H9 (cell line): ENCODE measurements around the gene TMPRSS6. TPM values are rescaled to one million over a fixed set of nuclear protein-coding genes. Genes with fewer than 3 reads are reported as not detected.
A peak's percentile ranks its signal among the peaks of the same experiment; 100 is the strongest.

Experiments used
- DNase-seq: peaks from one replicate; pipeline ENCODE4 v3.0.0-alpha.2; 2017
- H2AFZ ChIP-seq: one replicate; pipeline ENCODE4 v1.6.1; 2013; ENCODE audit warnings: mild to moderate bottlenecking, low read length, control low read depth, moderate library complexity
- H2AK5ac ChIP-seq: 2 replicates; pipeline ENCODE4 v1.6.1; 2013; ENCODE audit warnings: low read length, control low read depth, mixed read lengths; ENCODE audit not compliant: insufficient read length
- H2BK120ac ChIP-seq: one replicate; pipeline ENCODE4 v1.6.1; 2013; ENCODE audit warnings: low read depth, mild to moderate bottlenecking, low read length, control low read depth, inconsistent platforms; ENCODE audit not compliant: poor library complexity, severe bottlenecking
- H2BK12ac ChIP-seq: 2 replicates; pipeline ENCODE4 v1.6.1; 2013; ENCODE audit warnings: low read length, control low read depth, mixed read lengths, low read depth; ENCODE audit not compliant: insufficient read length
- H2BK15ac ChIP-seq: 2 replicates; pipeline ENCODE4 v1.6.1; 2013; ENCODE audit warnings: low read depth, low read length, control low read depth
- H2BK20ac ChIP-seq: one replicate; pipeline ENCODE4 v1.6.1; 2013; ENCODE audit warnings: low read depth, mild to moderate bottlenecking, low read length, control low read depth, inconsistent platforms; ENCODE audit not compliant: poor library complexity, severe bottlenecking
- H2BK5ac ChIP-seq: 2 replicates; pipeline ENCODE4 v1.6.1; 2013; ENCODE audit warnings: low read length, control low read depth, mixed read lengths; ENCODE audit not compliant: insufficient read length
- H3K14ac ChIP-seq: 2 replicates; pipeline ENCODE4 v1.6.1; 2013; ENCODE audit warnings: low read length, control low read depth; ENCODE audit not compliant: insufficient read depth
- H3K18ac ChIP-seq: 2 replicates; pipeline ENCODE4 v1.6.1; 2013; ENCODE audit warnings: low read depth, mild to moderate bottlenecking, mixed read lengths, low read length, control low read depth; ENCODE audit not compliant: insufficient read length
- H3K23ac ChIP-seq: 2 replicates; pipeline ENCODE4 v1.6.1; 2013; ENCODE audit warnings: low read length, control low read depth, mixed read lengths, low read depth; ENCODE audit not compliant: insufficient read length
- H3K23me2 ChIP-seq: 2 replicates; pipeline ENCODE4 v1.6.1; 2013; ENCODE audit warnings: low read depth, mild to moderate bottlenecking, mixed read lengths, low read length, control low read depth; ENCODE audit not compliant: insufficient read length, poor library complexity, severe bottlenecking
- H3K27ac ChIP-seq: 2 replicates; pipeline ENCODE4 v1.5.1; 2013; ENCODE audit warnings: low read length, control low read depth, mixed read lengths, low read depth; ENCODE audit not compliant: insufficient read length
- H3K27me3 ChIP-seq: 2 replicates; pipeline ENCODE4 v1.6.1; 2013; ENCODE audit warnings: low read length, control low read depth, inconsistent platforms; ENCODE audit not compliant: insufficient read depth
- H3K4ac ChIP-seq: 2 replicates; pipeline ENCODE4 v1.6.1; 2013; ENCODE audit warnings: low read depth, mild to moderate bottlenecking, control low read depth, inconsistent platforms, low read length, moderate library complexity
- H3K4me1 ChIP-seq: 2 replicates; pipeline ENCODE4 v1.6.1; 2013; ENCODE audit warnings: low read length, control low read depth, inconsistent platforms; ENCODE audit not compliant: insufficient read depth
- H3K4me2 ChIP-seq: 2 replicates; pipeline ENCODE4 v1.6.1; 2013; ENCODE audit warnings: low read length, control low read depth, mixed read lengths; ENCODE audit not compliant: insufficient read length, insufficient read depth
- H3K56ac ChIP-seq: 2 replicates; pipeline ENCODE4 v1.6.1; 2013; ENCODE audit warnings: low read depth, mild to moderate bottlenecking, mixed read lengths, low read length, control low read depth; ENCODE audit not compliant: insufficient read length
- H3K79me1 ChIP-seq: 2 replicates; pipeline ENCODE4 v1.6.1; 2013; ENCODE audit warnings: low read depth, mild to moderate bottlenecking, moderate library complexity, low read length, control low read depth, inconsistent platforms; ENCODE audit not compliant: insufficient read depth, poor library complexity, severe bottlenecking
- H3K79me2 ChIP-seq: 2 replicates; pipeline ENCODE4 v1.6.1; 2013; ENCODE audit warnings: low read length, control low read depth, inconsistent platforms; ENCODE audit not compliant: insufficient read depth
- H3K9ac ChIP-seq: 2 replicates; pipeline ENCODE4 v1.6.1; 2013; ENCODE audit warnings: low read length, control low read depth, mixed read lengths; ENCODE audit not compliant: insufficient read length; ENCODE audit errors: extremely low read depth
- H3K9me3 ChIP-seq: one replicate; pipeline ENCODE4 v1.6.1; 2013; ENCODE audit warnings: low read depth, low read length, inconsistent platforms; ENCODE audit not compliant: control insufficient read depth
- H3T11ph ChIP-seq: one replicate; pipeline ENCODE4 v1.6.1; 2013; ENCODE audit warnings: mild to moderate bottlenecking, low read length, control low read depth, inconsistent platforms
- H4K20me1 ChIP-seq: one replicate; pipeline ENCODE4 v1.6.1; 2013; ENCODE audit not compliant: control insufficient read depth, insufficient read length, insufficient read depth
- H4K5ac ChIP-seq: 2 replicates; pipeline ENCODE4 v1.6.1; 2013; ENCODE audit warnings: low read depth, mild to moderate bottlenecking, mixed read lengths, low read length, control low read depth; ENCODE audit not compliant: insufficient read length
- H4K8ac ChIP-seq: replicated peaks from 2 replicates; pipeline ENCODE4 v1.6.1; 2013; ENCODE audit warnings: low read length, control low read depth, mixed read lengths, low read depth; ENCODE audit not compliant: insufficient read length
- H4K91ac ChIP-seq: 2 replicates; pipeline ENCODE4 v1.6.1; 2013; ENCODE audit warnings: low read depth, mild to moderate bottlenecking, moderate library complexity, mixed read lengths, low read length, control low read depth; ENCODE audit not compliant: insufficient read length
- H3K27ac Mint-ChIP-seq, 3 experiments: 2 replicates in 2 of 3; 3 replicates in 1 of 3; pipeline ENCODE4 v1.8.0; 2020 to 2021; ENCODE audit warnings: mixed read lengths in 3 of 3, mild to moderate bottlenecking in 1 of 3, moderate library complexity in 1 of 3
- H3K27me3 Mint-ChIP-seq: 2 replicates; pipeline ENCODE4 v1.8.0; 2021; ENCODE audit warnings: low read depth, mild to moderate bottlenecking, moderate library complexity, mixed read lengths
- H3K36me3 Mint-ChIP-seq, 3 experiments: 2 replicates in 2 of 3; 3 replicates in 1 of 3; pipeline ENCODE4 v1.8.0; 2020 to 2021; ENCODE audit warnings: low read depth in 3 of 3, mixed read lengths in 3 of 3; ENCODE audit not compliant: insufficient read depth in 1 of 3
- H3K4me1 Mint-ChIP-seq, 2 experiments: 2 replicates each; pipeline ENCODE4 v1.8.0; 2020; ENCODE audit warnings: mixed read lengths in 2 of 2
- H3K4me3 Mint-ChIP-seq, 2 experiments: 2 replicates in 1 of 2; 3 replicates in 1 of 2; pipeline ENCODE4 v1.8.0; 2020 to 2021; ENCODE audit warnings: mild to moderate bottlenecking in 2 of 2, mixed read lengths in 2 of 2, moderate library complexity in 1 of 2
- H3K9me3 Mint-ChIP-seq, 2 experiments: 2 replicates in 1 of 2; 3 replicates in 1 of 2; pipeline ENCODE4 v1.8.0; 2020; ENCODE audit warnings: mild to moderate bottlenecking in 2 of 2, mixed read lengths in 2 of 2, moderate library complexity in 1 of 2
- WGBS: extraction: QIAGEN DNeasy Blood & Tissue Kit; methylation state at CpG from one replicate; pipeline ENCODE4 v1.1.7; 2013; ENCODE audit warnings: missing lambda C conversion rate, low lambda C conversion rate, mixed read lengths; ENCODE audit not compliant: insufficient read length; ENCODE audit errors: extremely low coverage; 5-methylcytosine and 5-hydroxymethylcytosine counted together
- total RNA-seq: library from RNA; stranded (reverse); gene quantifications from 2 replicates; pipeline ENCODE4 v1.2.1, GENCODE V29; 2021
- TF ChIP-seq, protein P1 (sequence below): fragments of 200-600 bp; sonication (generic); conservative IDR thresholded peaks from 3 replicates; pipeline ENCODE4 v1.8.0; 2021; ENCODE audit warnings: antibody characterized with exemption, mild to moderate bottlenecking

TMPRSS6 gene
- total RNA-seq, 1 experiment from 2014 or later = not detected

DNA sequence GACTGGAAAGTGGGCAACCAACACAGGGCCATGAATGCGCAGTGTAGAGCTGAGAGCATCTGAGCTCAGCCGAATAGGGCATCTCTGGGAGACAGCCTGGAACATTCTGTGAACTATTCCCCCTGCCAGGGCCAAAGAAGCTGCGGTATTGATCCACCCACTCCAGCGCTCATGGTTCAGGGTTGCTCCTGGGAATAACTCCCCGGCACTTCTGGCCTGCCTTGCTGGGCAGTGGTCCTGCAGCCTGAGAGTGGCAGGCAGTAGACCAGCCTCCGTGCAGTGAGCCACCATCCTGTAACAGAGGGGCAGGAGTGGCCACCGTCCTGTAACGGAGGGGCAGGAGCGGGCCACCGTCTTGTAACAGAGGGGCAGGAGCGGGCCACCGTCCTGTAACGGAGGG is 12.2 kb downstream of the TMPRSS6 start:
- Histone ChIP-seq H3K18ac (no peak overlapping the region), H3K4ac (no peak overlapping the region), H2BK15ac (no peak overlapping the region), H4K5ac (no peak overlapping the region), H3K27ac (no peak overlapping the region), H4K8ac (no peak overlapping the region), H2BK20ac (no peak overlapping the region), H3K9me3 (no peaks in the 10 kb centered on the region), H3K79me2 (no peaks in the 10 kb centered on the region), H3K79me1 (no peaks in the 10 kb centered on the region), H3K27me3 (peaks cover 8% of the 10 kb centered on the region; the same call in 1 of the 2 replicates), H2BK12ac (no peak overlapping the region), H3K23ac (no peak overlapping the region), H2AFZ (no peak overlapping the region), H3T11ph (no peak overlapping the region), H3K4me2 (peak overlapping the region; percentile 27), H3K14ac (peak overlapping the region; percentile 59; the same call in 1 of the 2 replicates), H3K56ac (no peak overlapping the region), H2BK5ac (no peak overlapping the region), H4K91ac (no peak overlapping the region), H4K20me1 (peaks cover 2% of the 10 kb centered on the region), H2AK5ac (no peak overlapping the region), H3K9ac (no peak overlapping the region), H2BK120ac (no peak overlapping the region), H3K23me2 (no peaks in the 10 kb centered on the region), H3K4me1 (no peaks in the 10 kb centered on the region)
- Mint-ChIP-seq H3K9me3 (no peaks in the 10 kb centered on the region), H3K27me3 (peaks cover 74% of the 10 kb centered on the region), H3K4me3 (peak overlapping the region; percentile 53 to 67; a peak in 4 of 5 replicates), H3K4me1 (peaks cover 12 to 35% of the 10 kb centered on the region in 2 experiments), H3K36me3 (no peaks in the 10 kb centered on the region), H3K27ac (no peak overlapping the region)
- TF ChIP-seq, protein P1, sequence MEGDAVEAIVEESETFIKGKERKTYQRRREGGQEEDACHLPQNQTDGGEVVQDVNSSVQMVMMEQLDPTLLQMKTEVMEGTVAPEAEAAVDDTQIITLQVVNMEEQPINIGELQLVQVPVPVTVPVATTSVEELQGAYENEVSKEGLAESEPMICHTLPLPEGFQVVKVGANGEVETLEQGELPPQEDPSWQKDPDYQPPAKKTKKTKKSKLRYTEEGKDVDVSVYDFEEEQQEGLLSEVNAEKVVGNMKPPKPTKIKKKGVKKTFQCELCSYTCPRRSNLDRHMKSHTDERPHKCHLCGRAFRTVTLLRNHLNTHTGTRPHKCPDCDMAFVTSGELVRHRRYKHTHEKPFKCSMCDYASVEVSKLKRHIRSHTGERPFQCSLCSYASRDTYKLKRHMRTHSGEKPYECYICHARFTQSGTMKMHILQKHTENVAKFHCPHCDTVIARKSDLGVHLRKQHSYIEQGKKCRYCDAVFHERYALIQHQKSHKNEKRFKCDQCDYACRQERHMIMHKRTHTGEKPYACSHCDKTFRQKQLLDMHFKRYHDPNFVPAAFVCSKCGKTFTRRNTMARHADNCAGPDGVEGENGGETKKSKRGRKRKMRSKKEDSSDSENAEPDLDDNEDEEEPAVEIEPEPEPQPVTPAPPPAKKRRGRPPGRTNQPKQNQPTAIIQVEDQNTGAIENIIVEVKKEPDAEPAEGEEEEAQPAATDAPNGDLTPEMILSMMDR = no peak
- WGBS = no CpG with 5 or more reads among the region's 13 CpGs
- no peak for DNase-seq
